Activated naive CD8-positive, alpha-beta T cell treated with anti-CD3 and anti-CD28 coated beads for 36 hours (primary cell): ENCODE measurements around the gene HERC6. TPM values are rescaled to one million over a fixed set of nuclear protein-coding genes. Genes with fewer than 3 reads are reported as not detected.
A peak's percentile ranks its signal among the peaks of the same experiment; 100 is the strongest.
"Not testable (repeated sequence)": the region's sequence is repeated elsewhere in the genome, so short reads cannot be mapped to it uniquely, and the experiment has no call there.

Source experiments
- DNase-seq: peaks from one replicate; pipeline ENCODE4 v3.0.0; 2021
- H3K27ac Mint-ChIP-seq: one replicate; pipeline ENCODE4 v1.8.0; 2022; ENCODE audit warnings: mild to moderate bottlenecking, moderate library complexity, mixed read lengths
- H3K27me3 Mint-ChIP-seq: one replicate; pipeline ENCODE4 v1.8.0; 2022; ENCODE audit warnings: mild to moderate bottlenecking, mixed read lengths
- H3K36me3 Mint-ChIP-seq: one replicate; pipeline ENCODE4 v1.8.0; 2021; ENCODE audit warnings: mild to moderate bottlenecking, mixed read lengths
- H3K4me1 Mint-ChIP-seq: one replicate; pipeline ENCODE4 v1.8.0; 2021; ENCODE audit warnings: mixed read lengths
- H3K4me3 Mint-ChIP-seq: one replicate; pipeline ENCODE4 v1.8.0; 2022; ENCODE audit warnings: mild to moderate bottlenecking, moderate library complexity, mixed read lengths
- H3K9me3 Mint-ChIP-seq: one replicate; pipeline ENCODE4 v1.8.0; 2022; ENCODE audit warnings: mixed read lengths
- total RNA-seq, 2 experiments: library from RNA; stranded (reverse); gene quantifications; one replicate each; pipeline ENCODE4 v1.2.3, GENCODE V29; 2021

The HERC6 gene
- total RNA-seq: 1 to 10 TPM; 6.4 to 6.6 TPM

DNA sequence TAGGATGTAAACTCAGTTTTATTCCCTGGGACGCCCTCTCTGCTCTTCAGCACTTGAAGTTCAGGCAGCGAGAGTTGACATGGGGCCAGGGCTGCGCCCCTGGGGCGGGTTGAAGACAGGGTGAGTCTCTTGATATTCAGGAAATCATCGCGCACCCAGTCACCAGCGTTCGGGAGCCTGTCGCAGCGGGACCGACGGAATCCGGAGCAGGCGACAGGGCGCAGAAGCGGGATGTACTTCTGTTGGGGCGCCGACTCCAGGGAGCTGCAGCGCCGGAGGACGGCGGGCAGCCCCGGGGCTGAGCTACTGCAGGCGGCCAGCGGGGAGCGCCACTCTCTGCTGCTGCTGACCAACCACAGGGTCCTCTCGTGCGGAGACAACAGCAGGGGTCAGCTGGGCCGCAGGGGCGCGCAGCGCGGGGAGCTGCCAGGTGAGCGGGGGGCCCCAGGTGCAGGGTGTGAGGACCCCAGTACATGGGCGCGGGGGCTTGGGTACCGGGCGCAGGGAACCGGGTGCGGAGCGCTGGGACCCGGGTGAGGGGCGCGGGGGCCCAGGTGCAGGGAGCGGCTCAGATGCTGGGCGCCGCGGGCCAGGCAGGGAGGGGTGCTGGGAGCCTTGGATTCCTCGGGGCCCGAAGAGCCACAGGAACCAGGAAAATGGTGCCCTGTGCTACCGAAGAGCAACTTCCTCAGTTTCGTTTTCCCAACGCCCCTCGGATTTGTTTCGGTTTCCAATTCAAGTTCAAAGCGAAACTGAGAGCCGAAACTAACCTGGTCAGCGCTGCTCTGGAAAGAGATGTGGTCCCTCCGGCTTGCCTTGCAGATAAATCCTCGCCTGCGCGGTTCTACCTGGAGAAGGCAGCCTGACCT lies at the start of gene HERC6:
Gene HERC6, plus strand, starts transcription at position 162 of the 869 bp plus-strand sequence. Its CDS starts 70 bp downstream, at position 232.
- Mint-ChIP-seq H3K9me3 (peaks cover 5% of the 10 kb centered on the region), H3K27me3 (no peaks in the 10 kb centered on the region), H3K4me1 (peaks cover 35% of the 10 kb centered on the region), H3K36me3 (peaks cover 12% of the 10 kb centered on the region), H3K4me3 (peak within 1 kb of the TSS; percentile 80), H3K27ac (peak within 1 kb of the TSS; percentile 85)
- DNase-seq: peak; percentile 84

DNA sequence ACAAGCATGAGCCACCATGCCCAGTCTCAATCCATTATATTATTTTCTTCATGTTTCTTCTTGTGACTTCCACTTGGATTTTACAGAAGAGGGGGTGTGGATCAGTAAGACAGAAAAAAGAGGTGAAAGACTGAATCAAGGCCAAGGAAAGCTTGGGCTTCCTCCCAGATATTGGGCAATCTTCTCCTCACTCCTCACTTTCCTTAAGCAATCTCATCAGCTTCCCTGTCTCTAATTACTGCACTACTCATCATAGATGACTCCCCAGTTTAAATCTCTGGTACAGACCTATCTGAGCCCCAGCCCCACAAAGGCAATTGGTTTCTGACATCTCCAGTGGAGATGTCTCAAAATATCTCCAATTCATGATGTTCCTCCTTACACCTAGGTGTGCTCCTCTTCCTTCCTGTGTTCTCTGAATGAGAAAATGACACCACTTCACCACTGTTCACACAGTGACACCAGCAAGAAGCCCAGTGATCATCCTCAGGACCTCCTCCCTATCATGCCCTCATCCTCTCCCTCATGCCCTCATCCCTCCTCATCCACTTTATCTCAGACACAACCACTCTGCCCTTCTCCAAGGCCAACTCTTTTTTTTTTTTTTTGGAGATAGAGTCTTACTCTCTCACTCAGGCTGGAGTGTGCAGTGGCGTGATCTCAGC lies 44.8 kb upstream of the HERC6 start:
- Mint-ChIP-seq H3K36me3 (no peaks in the 10 kb centered on the region), H3K4me1 (no peaks in the 10 kb centered on the region), H3K4me3 (no peak overlapping the region), H3K9me3 (no peaks in the 10 kb centered on the region), H3K27me3 (no peaks in the 10 kb centered on the region), H3K27ac (no peak overlapping the region)
- no peak for DNase-seq

DNA sequence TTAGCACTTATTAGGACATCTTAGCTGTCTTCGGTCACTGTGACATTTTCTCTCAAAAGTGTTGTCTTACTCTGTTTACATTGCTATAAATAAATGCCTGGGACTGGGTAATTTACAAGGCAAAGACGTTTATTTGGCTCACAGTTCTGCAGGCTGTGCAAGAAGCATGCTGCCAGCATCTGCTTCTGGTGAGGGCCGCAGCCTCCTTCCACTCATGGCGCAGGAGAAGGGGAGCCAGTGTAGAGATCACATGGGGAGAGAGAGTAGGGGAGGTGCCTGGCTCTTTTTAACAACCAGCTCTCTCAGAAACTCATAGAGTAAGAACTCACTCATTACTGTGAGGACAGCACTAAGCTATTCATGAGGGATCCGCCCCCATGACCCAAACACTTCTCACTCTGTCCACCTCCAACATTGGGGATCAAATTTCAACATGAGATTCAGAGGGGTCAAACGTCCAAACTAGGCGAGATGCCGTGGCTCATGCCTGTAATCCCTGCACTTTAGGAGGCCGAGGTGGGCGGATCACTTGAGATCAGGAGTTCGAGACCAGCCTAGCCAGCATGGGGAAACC lies 43.5 kb upstream of the HERC6 start:
- no peaks in the 10 kb centered on the region for H3K9me3 Mint-ChIP-seq
- no peak overlapping the region for H3K4me3 Mint-ChIP-seq
- no peak for DNase-seq
- H3K27me3 Mint-ChIP-seq: no peaks in the 10 kb centered on the region
- H3K27ac Mint-ChIP-seq: no peak overlapping the region
- no peaks in the 10 kb centered on the region for H3K36me3 Mint-ChIP-seq
- H3K4me1 Mint-ChIP-seq: no peaks in the 10 kb centered on the region

DNA sequence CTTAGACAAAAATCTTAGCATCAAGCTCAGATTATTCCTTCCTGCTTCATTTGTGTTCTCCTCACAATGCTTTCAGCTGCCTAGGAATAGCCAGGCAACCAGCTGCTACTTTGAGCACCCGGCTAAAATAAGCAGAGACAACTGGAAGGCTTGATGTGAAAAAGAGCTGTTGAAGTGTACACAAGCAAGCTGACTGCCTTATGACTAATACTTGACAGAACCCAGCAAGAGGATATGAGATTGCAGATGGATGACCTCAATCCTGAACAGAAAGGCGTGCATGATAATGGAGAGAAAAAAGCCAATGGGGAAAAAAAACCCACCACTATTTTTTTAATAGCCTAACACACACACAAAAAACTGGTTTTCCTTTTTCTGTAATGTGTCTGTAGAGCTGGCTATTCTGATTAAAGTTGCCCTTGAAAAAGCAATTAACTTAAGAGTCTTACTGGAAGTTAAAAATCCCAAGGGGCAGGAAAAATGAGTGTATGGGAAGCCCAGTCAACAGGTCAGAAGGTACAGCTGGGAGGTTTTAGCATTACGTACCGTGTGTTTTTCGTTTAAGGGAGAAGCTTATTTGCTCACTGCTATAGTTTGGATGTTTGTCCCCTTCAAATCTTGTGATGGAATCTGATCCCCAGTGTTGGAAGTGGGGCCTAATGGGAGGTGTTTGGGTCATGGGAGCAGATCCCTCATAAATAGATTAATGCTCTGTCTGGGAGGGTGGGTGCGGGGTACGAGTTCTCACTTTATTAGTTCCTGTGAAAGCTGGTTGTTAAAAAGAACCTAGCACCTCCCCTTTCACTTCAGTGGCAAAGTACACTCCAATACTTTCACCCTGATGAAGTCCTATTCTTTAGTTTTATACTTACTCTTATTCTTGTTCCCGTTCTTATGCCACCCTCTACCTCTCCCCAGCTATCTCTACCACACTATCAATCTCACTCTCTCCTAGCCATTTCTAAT lies 37.1 kb upstream of the HERC6 start:
- no peaks in the 10 kb centered on the region for H3K9me3 Mint-ChIP-seq
- DNase-seq: no peak
- no peak overlapping the region for H3K27ac Mint-ChIP-seq
- H3K36me3 Mint-ChIP-seq: no peaks in the 10 kb centered on the region
- H3K4me1 Mint-ChIP-seq: no peaks in the 10 kb centered on the region
- no peak overlapping the region for H3K4me3 Mint-ChIP-seq
- no peaks in the 10 kb centered on the region for H3K27me3 Mint-ChIP-seq

DNA sequence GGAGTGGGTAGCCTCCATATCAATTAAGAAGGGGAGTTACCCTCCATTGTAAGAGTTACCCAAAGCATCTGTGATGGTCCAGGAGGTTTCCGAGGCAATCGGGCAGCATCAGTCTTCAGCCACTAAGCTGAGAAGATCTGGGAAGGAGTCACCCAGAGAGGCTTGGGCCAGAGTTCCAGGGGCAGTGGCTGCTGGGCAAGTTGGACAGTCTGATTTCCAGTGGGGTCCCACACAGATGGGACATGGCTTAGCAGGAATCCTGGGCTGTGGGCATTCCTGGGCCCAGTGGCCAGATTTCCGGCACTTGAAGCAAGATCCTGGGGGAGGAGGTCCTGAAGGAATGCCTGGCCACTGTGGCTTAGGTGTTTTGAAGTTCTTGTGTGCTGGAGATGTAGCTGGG lies 31.8 kb upstream of the HERC6 start:
- H3K4me3 Mint-ChIP-seq, H3K4me1 Mint-ChIP-seq, H3K27me3 Mint-ChIP-seq, H3K27ac Mint-ChIP-seq, H3K36me3 Mint-ChIP-seq, H3K9me3 Mint-ChIP-seq, DNase-seq: not testable (repeated sequence)

DNA sequence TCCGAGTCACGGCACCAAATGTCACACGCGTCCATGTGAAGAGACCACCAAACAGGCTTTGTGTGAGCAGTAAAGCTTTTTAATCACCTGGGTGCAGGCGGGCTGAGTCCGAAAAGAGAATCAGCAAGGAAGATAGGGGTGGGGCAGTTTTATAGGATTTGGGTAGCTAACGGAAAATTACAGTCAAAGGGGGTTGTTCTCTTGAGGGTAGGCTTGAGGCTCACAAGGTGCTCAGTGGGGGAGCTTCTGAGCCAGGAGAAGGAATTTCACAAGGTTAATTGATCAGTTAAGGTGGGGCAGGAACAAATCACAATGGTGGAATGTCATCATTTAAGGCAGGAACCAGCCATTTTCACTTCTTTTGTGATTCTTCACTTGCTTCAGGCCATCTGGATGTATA lies 29.9 kb upstream of the HERC6 start:
- H3K27ac Mint-ChIP-seq, H3K9me3 Mint-ChIP-seq, H3K27me3 Mint-ChIP-seq, DNase-seq, H3K4me1 Mint-ChIP-seq, H3K36me3 Mint-ChIP-seq, H3K4me3 Mint-ChIP-seq: not testable (repeated sequence)

DNA sequence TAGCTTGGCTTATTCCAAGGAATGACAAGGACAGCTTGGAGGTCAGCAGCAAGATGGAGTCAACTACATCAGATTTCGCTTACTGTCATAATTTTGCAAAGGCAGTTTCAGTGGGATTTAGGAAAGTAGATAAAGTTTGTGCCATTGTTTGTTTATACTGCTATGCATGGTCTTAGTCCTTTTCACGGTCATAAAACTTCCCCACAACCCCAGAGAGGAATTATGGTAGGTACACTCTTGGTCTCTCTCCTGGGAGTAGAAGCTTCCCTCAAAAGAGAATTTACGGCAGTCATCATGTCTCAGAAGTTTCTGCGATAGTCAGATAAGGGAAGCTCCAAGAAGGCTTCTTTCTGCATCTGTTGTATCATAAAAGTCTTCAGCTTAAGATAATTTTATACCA lies 27.9 kb upstream of the HERC6 start:
- no peak for DNase-seq
- Mint-ChIP-seq H3K4me3 (no peak overlapping the region), H3K9me3 (peaks cover 3% of the 10 kb centered on the region), H3K36me3 (peaks cover 5% of the 10 kb centered on the region), H3K4me1 (no peaks in the 10 kb centered on the region), H3K27ac (no peak overlapping the region), H3K27me3 (no peaks in the 10 kb centered on the region)

DNA sequence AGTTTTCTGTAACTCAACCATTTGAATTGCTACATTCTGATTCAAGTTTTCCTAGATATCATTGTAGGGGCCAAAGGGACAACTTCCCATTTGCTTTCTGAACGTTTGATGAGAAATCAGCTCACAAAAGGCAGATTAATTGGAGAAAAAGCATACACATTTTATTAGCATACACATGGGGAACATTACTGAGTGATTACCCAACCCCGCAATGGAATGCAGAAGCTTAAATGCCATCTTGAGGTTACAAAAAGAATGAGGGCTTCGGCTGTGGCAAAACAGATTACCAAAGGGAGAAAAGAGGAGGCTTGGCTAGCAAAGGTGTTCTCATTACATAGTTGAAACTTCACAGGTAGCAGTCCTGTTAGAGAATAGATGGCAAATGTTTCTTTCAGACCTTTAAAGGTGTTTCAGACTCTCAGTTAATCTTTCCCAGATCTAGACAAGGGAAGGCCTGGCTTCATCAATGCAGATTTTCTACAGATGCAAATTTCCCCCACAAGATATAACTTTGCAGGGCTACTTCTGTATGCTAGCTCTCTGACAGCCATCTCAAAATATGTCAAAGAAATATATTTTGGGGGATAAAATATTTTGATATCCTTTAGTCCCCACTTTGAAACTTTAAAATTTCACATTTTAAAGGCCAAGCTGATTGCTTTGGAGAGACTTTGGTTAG lies 26.5 kb upstream of the HERC6 start:
- H3K4me1 Mint-ChIP-seq: no peaks in the 10 kb centered on the region
- no peak for DNase-seq
- no peak overlapping the region for H3K27ac Mint-ChIP-seq

DNA sequence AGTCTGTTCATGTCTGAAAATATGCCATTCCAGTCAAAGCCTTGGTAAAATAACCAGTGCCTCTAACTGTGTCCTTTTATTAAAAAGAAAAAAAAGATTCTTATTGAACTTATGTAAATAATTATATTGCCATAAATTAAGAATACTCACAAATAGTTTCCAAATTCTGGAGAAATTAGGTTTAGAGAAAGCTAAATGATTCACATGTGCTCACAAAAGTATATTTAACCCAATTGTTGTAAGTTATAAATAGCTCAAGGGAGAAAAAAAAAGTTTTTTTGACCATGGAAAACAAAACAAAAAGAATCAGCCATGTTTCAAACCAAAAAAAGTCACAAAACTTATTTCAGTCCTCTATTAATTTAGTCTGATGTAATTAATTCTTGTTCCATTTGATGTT lies 25.3 kb upstream of the HERC6 start:
- H3K27me3 Mint-ChIP-seq: no peaks in the 10 kb centered on the region
- H3K36me3 Mint-ChIP-seq: peaks cover 5% of the 10 kb centered on the region
- H3K9me3 Mint-ChIP-seq: peaks cover 3% of the 10 kb centered on the region
- no peak overlapping the region for H3K27ac Mint-ChIP-seq
- no peak for DNase-seq
- H3K4me1 Mint-ChIP-seq: no peaks in the 10 kb centered on the region
- no peak overlapping the region for H3K4me3 Mint-ChIP-seq

More for the DNA sequence above, 26.5 kb upstream of the HERC6 start:
- H3K36me3 Mint-ChIP-seq: peaks cover 5% of the 10 kb centered on the region
- H3K9me3 Mint-ChIP-seq: peaks cover 3% of the 10 kb centered on the region
- H3K27me3 Mint-ChIP-seq: no peaks in the 10 kb centered on the region
- H3K4me3 Mint-ChIP-seq: no peak overlapping the region

DNA sequence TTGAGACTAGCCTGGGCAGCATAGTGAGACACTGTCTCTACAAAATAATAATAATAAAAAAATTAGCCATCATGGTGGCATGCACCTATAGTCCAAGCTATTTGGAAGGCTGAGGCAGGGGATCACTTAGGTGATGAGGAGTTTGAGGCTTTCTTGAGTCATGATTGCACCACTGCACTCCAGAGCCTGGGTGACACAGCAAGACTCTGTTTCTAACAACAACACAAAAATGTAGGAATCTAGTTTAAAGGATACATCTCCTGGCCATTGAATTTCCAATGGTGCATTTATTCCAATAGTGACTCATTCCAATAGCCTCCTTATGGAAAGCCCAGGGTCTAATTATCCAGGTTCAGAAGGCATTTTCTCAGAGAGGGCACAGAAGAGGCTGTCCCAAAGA lies 21.9 kb upstream of the HERC6 start:
- Mint-ChIP-seq H3K9me3 (peaks cover 5% of the 10 kb centered on the region), H3K27me3 (no peaks in the 10 kb centered on the region), H3K4me1 (no peaks in the 10 kb centered on the region), H3K36me3 (peaks cover 5% of the 10 kb centered on the region), H3K27ac (no peak overlapping the region), H3K4me3 (no peak overlapping the region)
- DNase-seq: no peak

DNA sequence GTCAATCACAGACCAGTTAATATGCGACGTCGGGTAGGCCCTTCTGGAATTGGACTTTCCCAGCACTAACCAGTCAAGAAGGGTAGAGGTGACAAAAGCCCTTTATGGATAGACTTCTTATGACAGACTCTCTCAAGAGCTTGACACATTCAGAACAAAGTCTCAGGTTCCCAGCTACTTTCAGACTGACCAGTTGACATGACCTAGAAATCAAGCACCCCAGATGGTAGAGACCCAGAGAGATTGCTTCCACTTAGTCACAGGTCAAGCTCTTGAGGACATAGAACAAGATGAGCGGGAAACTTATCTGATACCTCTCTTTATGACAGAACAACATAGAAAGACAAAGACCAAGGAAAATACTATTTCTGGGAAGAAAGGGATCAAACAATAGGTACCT lies 21.4 kb upstream of the HERC6 start:
- no peak overlapping the region for H3K27ac Mint-ChIP-seq
- H3K4me3 Mint-ChIP-seq: no peak overlapping the region
- no peak for DNase-seq
- H3K4me1 Mint-ChIP-seq: no peaks in the 10 kb centered on the region
- peaks cover 5% of the 10 kb centered on the region for H3K9me3 Mint-ChIP-seq
- no peaks in the 10 kb centered on the region for H3K27me3 Mint-ChIP-seq
- peaks cover 5% of the 10 kb centered on the region for H3K36me3 Mint-ChIP-seq

DNA sequence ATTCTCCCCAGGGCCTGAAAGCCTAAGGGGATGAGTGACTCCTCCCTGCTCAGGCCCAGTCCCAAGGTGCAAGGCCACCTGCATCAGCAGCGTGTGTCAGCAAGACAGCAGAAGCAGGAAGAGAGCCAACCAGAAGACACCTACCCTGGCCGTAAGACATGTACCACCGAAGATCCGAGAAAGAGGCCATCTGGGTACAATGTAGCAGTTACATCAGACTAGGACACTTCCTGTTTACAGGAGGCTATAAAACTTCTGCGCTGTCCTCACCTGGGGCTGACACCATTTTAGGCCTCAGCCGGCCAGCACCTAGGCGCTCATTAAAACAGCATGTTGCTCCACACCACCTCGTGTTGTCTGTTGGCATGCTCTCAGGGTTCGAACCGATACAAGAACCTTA lies 19.1 kb upstream of the HERC6 start:
- H3K27me3 Mint-ChIP-seq: no peaks in the 10 kb centered on the region
- H3K4me1 Mint-ChIP-seq: no peaks in the 10 kb centered on the region
- peaks cover 8% of the 10 kb centered on the region for H3K9me3 Mint-ChIP-seq
- DNase-seq: no peak
- no peak overlapping the region for H3K4me3 Mint-ChIP-seq
- H3K36me3 Mint-ChIP-seq: peaks cover 2% of the 10 kb centered on the region
- no peak overlapping the region for H3K27ac Mint-ChIP-seq

DNA sequence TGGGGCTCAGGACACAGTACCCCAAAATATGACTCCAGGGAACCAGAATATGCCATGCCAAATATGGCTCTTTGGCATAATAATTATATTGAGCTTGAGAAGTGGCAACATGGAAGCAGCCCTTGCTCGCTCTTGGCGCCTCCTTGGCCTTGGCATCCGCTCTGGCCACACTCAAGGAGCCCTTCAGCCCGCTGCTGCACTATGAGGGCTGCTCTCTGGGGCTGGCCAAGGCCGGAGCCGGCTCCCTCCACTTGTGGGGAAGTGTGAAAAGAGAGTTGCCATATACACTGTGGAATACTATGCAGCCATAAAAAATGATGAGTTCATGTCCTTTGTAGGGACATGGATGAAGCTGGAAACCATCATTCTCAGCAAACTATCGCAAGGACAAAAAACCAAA lies 18.4 kb upstream of the HERC6 start:
- Mint-ChIP-seq H3K9me3 (peaks cover 9% of the 10 kb centered on the region), H3K4me1 (no peaks in the 10 kb centered on the region), H3K36me3 (peaks cover 2% of the 10 kb centered on the region), H3K27me3 (no peaks in the 10 kb centered on the region), H3K27ac (no peak overlapping the region), H3K4me3 (no peak overlapping the region)
- no peak for DNase-seq

DNA sequence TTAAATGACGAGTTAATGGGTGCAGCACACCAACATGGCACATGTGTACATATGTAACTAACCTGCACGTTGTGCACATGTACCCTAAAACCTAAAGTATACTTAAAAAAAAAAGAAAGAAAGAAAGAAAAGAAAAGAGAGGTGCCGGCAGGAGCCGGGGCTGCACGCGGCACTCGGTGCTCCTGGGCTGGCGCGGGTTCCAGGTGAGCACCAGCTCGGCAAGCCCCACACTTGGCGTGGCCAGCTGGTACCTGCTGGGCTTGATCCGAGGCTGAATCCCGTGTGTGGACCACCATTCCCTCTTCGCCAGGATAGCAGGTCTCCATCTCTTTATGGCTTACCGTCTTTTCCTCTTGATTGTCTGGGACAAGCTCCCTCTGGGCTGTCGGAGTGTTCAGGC lies 17.9 kb upstream of the HERC6 start:
- H3K4me1 Mint-ChIP-seq: no peaks in the 10 kb centered on the region
- H3K9me3 Mint-ChIP-seq: peaks cover 9% of the 10 kb centered on the region
- H3K36me3 Mint-ChIP-seq: no peaks in the 10 kb centered on the region
- no peak overlapping the region for H3K4me3 Mint-ChIP-seq
- H3K27me3 Mint-ChIP-seq: no peaks in the 10 kb centered on the region
- no peak for DNase-seq
- no peak overlapping the region for H3K27ac Mint-ChIP-seq
